ENCODE measurements around the gene IL32. TPM values are rescaled to one million over a fixed set of nuclear protein-coding genes. Genes with fewer than 3 reads are reported as not detected.

The IL32 gene
- total and polyA plus RNA-seq, 2 of the 4 experiments (the other 2 are of a cell fraction) = 25.6 to 95.7 TPM

DNA sequence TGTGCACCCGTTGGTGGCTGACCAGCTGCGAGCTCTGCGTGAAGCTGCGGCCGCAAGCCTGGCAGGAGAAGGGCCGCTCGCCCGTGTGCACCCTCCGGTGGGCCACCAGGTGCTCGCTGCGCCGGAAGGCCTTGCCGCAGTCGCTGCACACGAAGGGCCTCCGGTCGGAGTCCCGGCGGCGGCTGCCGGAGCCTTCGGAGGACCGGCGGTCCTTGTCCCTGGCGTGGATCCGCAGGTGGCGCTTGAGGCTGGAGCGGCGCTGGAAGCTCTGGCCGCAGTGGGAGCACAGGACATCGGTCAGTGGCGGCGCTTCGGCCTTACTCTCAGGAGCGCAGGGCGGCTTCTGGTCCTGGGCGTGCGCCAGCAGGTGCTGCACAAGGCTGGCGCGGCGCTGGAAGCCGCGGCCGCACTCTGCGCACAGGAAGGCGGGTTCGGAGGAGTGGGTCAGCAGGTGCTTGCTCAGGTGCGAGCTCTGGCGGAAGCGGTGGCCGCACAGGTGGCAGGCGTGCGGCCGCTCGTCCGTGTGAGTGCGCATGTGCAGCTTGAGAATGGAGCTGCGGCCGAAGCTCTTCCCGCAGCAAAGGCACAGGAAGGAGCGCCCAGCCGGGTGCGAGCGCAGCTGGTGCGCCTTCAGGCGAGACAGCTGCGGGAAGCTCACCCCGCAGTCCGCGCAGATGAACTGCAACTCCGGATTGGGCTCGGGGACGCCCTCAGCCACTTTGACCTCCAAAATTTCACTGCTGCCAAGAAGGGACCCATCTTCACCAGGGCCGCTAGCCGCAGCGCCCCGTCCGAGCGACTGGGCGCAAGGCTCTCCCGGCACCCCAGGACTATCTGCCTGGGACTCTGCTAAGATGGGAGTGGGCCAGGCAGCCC, 24.5 kb downstream of the IL32 start:
- H4K5ac ChIP-seq (ENCODE audit: low read depth, low read length) = no peak overlapping the region
- H2AFZ ChIP-seq (replicated peaks; ENCODE audit: low read length, poor library complexity) = no peak overlapping the region
- ATAC-seq (ENCODE audit: low read depth) = no peak
- H2BK15ac ChIP-seq (ENCODE audit: low read depth, low read length) = no peak overlapping the region
- no peak overlapping the region for H2BK5ac ChIP-seq (ENCODE audit: low read depth, low read length, poor library complexity, severe bottlenecking)
- BruUV-seq (replicated peaks) = no TSS peak
- WGBS, 2 experiments (ENCODE audit: extremely low coverage in 2 of 2, insufficient read length in 1 of 2) = 96% methylated on average over 60 of the region's 81 CpGs; no CpG with 5 or more reads in 1 of the 2 experiments
- no peak overlapping the region for H3K4me3 ChIP-seq (ENCODE audit: insufficient read depth, low read depth, low read length)
- dilution Hi-C loops (cut with HindIII; ENCODE audit: low sequenced_read_pairs, unreplicated experiment) = no loop called here
- DNase-seq = no peak
- H3K9ac ChIP-seq (ENCODE audit: low read depth, low read length) = no peak overlapping the region
- no peak overlapping the region for H3K27ac ChIP-seq (ENCODE audit: insufficient read depth, low read length)
- no peak overlapping the region for H3K56ac ChIP-seq (ENCODE audit: extremely low read depth, insufficient read depth, low read length)
- no peak overlapping the region for H2AK9ac ChIP-seq (replicated peaks; ENCODE audit: low read depth, low read length, poor library complexity)
- no peak overlapping the region for H3K4me2 ChIP-seq (ENCODE audit: low read depth, low read length)
- H4K20me1 ChIP-seq (ENCODE audit: insufficient read depth, low read length) = no peaks in the 10 kb centered on the region
- no peaks in the 10 kb centered on the region for H3K4me1 ChIP-seq (ENCODE audit: control insufficient read depth, insufficient read depth, low read length)
- no peaks in the 10 kb centered on the region for H3K79me1 ChIP-seq (ENCODE audit: low read depth in 1 of 2, low read length in 2 of 2)
- no peaks in the 10 kb centered on the region for H3K9me3 ChIP-seq (ENCODE audit: control insufficient read depth, insufficient read depth, low read length)
- H3K27me3 ChIP-seq (ENCODE audit: control insufficient read depth, insufficient read depth, low read length) = peaks cover 25% of the 10 kb centered on the region
- H3K9me1 ChIP-seq (ENCODE audit: insufficient read depth, low read length) = no peaks in the 10 kb centered on the region
- in situ Hi-C loops (cut with MboI; ENCODE audit: low sequenced_read_pairs) = no loop called here
- ChIA-PET POLR2A (ENCODE audit: unreplicated experiment) (no interaction called here), CTCF (no interaction called here)
- H2AK5ac ChIP-seq (ENCODE audit: low read depth, low read length) = no peak overlapping the region
- H3K36me3 ChIP-seq (ENCODE audit: control insufficient read depth, insufficient read depth, low read length) = no peaks in the 10 kb centered on the region
- H3K14ac ChIP-seq (replicated peaks; ENCODE audit: low read depth, low read length) = no peak overlapping the region
- H2BK120ac ChIP-seq (ENCODE audit: low read depth, low read length) = no peak overlapping the region
- no peak overlapping the region for H2BK20ac ChIP-seq (ENCODE audit: low read depth, low read length)
- no peak overlapping the region for H3K4ac ChIP-seq (ENCODE audit: low read depth, low read length)
- H4K91ac ChIP-seq (ENCODE audit: insufficient read depth, low read depth, low read length) = no peak overlapping the region
- no peak overlapping the region for H4K8ac ChIP-seq (ENCODE audit: low read depth in 2 of 2, low read length in 2 of 2)
- H3K18ac ChIP-seq (ENCODE audit: low read depth, low read length) = no peak overlapping the region
- intact Hi-C loops (cut with micrococcal nuclease) = no loop called here
- no peak overlapping the region for H3K23ac ChIP-seq (ENCODE audit: low read depth, low read length)
- TF ChIP-seq ELK1 (IDR thresholded peaks at IDR 0.05; ENCODE audit: borderline replicate concordance, low read depth, low read length) (no peak), SMC3 (IDR thresholded peaks at IDR 0.05; ENCODE audit: low read depth, low read length) (no peak), FOS (IDR thresholded peaks at IDR 0.05; ENCODE audit: low read depth, low read length) (no peak), MAZ (IDR thresholded peaks at IDR 0.05; ENCODE audit: borderline replicate concordance, low read depth, low read length) (no peak), CHD1 (IDR thresholded peaks at IDR 0.05; ENCODE audit: low read depth, low read length) (no peak)

Measured in IMR-90 (cell line).